CD8-positive, alpha-beta memory T cell (primary cell): ENCODE measurements around the gene PTK6. TPM values are rescaled to one million over a fixed set of nuclear protein-coding genes. Genes with fewer than 3 reads are reported as not detected.

Experiments
- CTCF ChIA-PET: fragments of 350-600 bp; sonication (Branson Sonifier 250); formaldehyde crosslinking; loops from one replicate; lab custom pipeline; 2021; ENCODE audit warnings: antibody characterized with exemption; lab: Charles Lee
- POLR2A ChIA-PET: fragments of 350-600 bp; sonication (Branson Sonifier 250); formaldehyde crosslinking; loops from one replicate; lab custom pipeline; 2021; ENCODE audit warnings: antibody characterized with exemption; lab: Charles Lee
- DNase-seq, 5 donors: peaks; one replicate each; pipeline versions ENCODE4 v3.0.0 to v3.0.0-alpha.2; 2020 to 2022; ENCODE audit warnings: mixed read lengths in 1 of 5
- H3K27ac ChIP-seq: one replicate; pipeline ENCODE4 v1.7.0; 2013; ENCODE audit warnings: low read depth, mild to moderate bottlenecking, low read length, moderate library complexity
- H3K27me3 ChIP-seq: 2 replicates; pipeline ENCODE4 v1.7.0; 2013; ENCODE audit warnings: low read length, mild to moderate bottlenecking; ENCODE audit not compliant: insufficient read depth, poor library complexity, severe bottlenecking
- H3K36me3 ChIP-seq: 2 replicates; pipeline ENCODE4 v1.7.0; 2013; ENCODE audit warnings: mild to moderate bottlenecking, low read length, moderate library complexity; ENCODE audit not compliant: insufficient read depth
- H3K4me1 ChIP-seq: 2 replicates; pipeline ENCODE4 v1.7.0; 2013; ENCODE audit warnings: mild to moderate bottlenecking, low read length, moderate library complexity; ENCODE audit not compliant: insufficient read depth
- H3K4me3 ChIP-seq: 2 replicates; pipeline ENCODE4 v1.7.0; 2013; ENCODE audit warnings: mild to moderate bottlenecking, low read length
- H3K9me3 ChIP-seq: 2 replicates; pipeline ENCODE4 v1.7.0; 2013; ENCODE audit warnings: mild to moderate bottlenecking, low read length
- H3K27ac Mint-ChIP-seq, 8 donors: one replicate each; pipeline ENCODE4 v1.8.0; 2020 to 2021; ENCODE audit warnings: mixed read lengths in 8 of 8, mild to moderate bottlenecking in 6 of 8, inconsistent platforms in 3 of 8, moderate library complexity in 3 of 8
- H3K27me3 Mint-ChIP-seq, 2 donors: one replicate each; pipeline ENCODE4 v1.8.0; 2020 to 2021; ENCODE audit warnings: mixed read lengths in 2 of 2, mild to moderate bottlenecking in 1 of 2, moderate library complexity in 1 of 2
- H3K36me3 Mint-ChIP-seq, 3 donors: one replicate each; pipeline ENCODE4 v1.8.0; 2020 to 2021; ENCODE audit warnings: mixed read lengths in 3 of 3, inconsistent platforms in 1 of 3, mild to moderate bottlenecking in 1 of 3
- H3K4me1 Mint-ChIP-seq, 3 donors: one replicate each; pipeline ENCODE4 v1.8.0; 2020 to 2021; ENCODE audit warnings: mixed read lengths in 3 of 3, inconsistent platforms in 1 of 3, mild to moderate bottlenecking in 1 of 3
- H3K4me3 Mint-ChIP-seq, 7 donors: one replicate each; pipeline ENCODE4 v1.8.0; 2020 to 2021; ENCODE audit warnings: mixed read lengths in 7 of 7, mild to moderate bottlenecking in 6 of 7, moderate library complexity in 4 of 7, inconsistent platforms in 2 of 7
- H3K9me3 Mint-ChIP-seq, 5 donors: one replicate each; pipeline ENCODE4 v1.8.0; 2020 to 2022; ENCODE audit warnings: mixed read lengths in 5 of 5, mild to moderate bottlenecking in 3 of 5, moderate library complexity in 2 of 5, inconsistent platforms in 1 of 5
- polyA plus RNA-seq: library from polyadenylated mRNA; unstranded; fragments of 300-500 nt; fragmentation: Illumina TruSeq; gene quantifications from one replicate; pipeline ENCODE4 v1.2.3, GENCODE V29; 2021
- total RNA-seq, 2 experiments: library from RNA; stranded (reverse); gene quantifications; one replicate each; pipeline ENCODE4 v1.2.3, GENCODE V29; 2021

The PTK6 gene
- total and polyA plus RNA-seq, 3 experiments from 2014 or later, result 0.16 to 0.31 (median 0.18) TPM

DNA sequence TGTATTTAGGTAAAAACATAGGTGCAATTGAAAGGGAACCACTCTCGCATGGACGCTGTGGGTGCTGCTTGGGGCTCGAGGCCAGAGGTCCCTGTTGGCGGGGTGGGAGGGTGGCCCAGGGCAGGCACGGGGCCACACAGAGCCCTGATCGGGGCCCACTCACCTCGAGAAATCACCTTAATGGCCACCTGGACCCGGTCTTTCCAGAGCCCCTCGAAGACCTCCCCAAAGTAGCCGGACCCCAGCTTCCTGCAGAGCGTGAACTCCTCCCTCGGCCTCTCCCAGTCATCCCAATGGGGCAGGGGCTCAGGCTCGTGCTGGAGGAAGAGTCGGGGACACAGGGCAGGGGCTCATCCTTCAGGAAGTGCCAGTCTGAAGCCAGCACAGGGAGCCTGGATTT is 3.8 kb downstream of the PTK6 start:
- no peaks in the 10 kb centered on the region for H3K9me3 Mint-ChIP-seq
- H3K27me3 Mint-ChIP-seq, result peaks cover 0 to 1% of the 10 kb centered on the region in 2 donors
- H3K36me3 Mint-ChIP-seq, result peaks cover 0 to 1% (median 0%) of the 10 kb centered on the region in 3 donors
- CTCF ChIA-PET, result no interaction called here
- Histone ChIP-seq H3K4me1 (peaks cover 16% of the 10 kb centered on the region), H3K36me3 (no peaks in the 10 kb centered on the region), H3K9me3 (no peaks in the 10 kb centered on the region), H3K27me3 (no peaks in the 10 kb centered on the region), H3K27ac (no peak overlapping the region), H3K4me3 (no peak overlapping the region)
- H3K4me1 Mint-ChIP-seq, result peaks cover 3 to 14% (median 5%) of the 10 kb centered on the region in 3 donors
- H3K4me3 Mint-ChIP-seq, result no peak overlapping the region
- no peak for DNase-seq
- POLR2A ChIA-PET, result interaction anchor here (0.7 kb wide), 1 partner anchor 266 kb away, joined by 3 read pairs; no protein-coding TSS in a partner anchor
- no peak overlapping the region for H3K27ac Mint-ChIP-seq

DNA sequence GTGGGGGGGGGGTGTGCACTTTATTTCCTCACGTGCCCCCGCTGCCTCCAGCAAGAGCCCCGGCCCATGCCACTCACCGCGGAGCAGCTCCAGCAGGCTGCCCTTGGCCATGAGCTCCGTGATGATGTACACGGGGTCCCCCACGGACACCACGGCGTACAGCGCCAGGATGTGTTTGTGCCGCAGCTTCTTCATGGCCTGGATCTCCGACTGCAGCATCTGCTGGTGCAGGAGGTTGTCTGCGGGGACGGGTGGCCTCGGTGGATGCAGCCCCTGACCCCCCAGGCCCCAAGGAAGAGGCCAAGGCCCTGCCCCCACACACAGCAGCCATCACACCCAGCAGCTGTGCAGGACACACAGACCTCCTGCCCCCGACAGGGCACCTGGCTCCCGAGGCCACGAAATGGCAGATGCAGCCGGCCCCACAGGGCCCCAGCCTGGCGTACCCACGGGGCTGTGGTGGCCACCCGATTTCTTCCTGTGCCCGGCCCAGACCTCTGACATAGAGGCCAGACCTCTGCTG is 4.7 kb downstream of the PTK6 start:
- Mint-ChIP-seq H3K27ac (peak overlapping the region in 2 of 8 donors; percentile 24 to 25), H3K36me3 (peaks cover 0 to 1% (median 0%) of the 10 kb centered on the region in 3 donors), H3K9me3 (no peaks in the 10 kb centered on the region), H3K4me3 (no peak overlapping the region), H3K4me1 (peaks cover 2 to 10% (median 5%) of the 10 kb centered on the region in 3 donors), H3K27me3 (peaks cover 0 to 1% of the 10 kb centered on the region in 2 donors)
- Histone ChIP-seq H3K4me1 (peaks cover 12% of the 10 kb centered on the region), H3K27me3 (no peaks in the 10 kb centered on the region), H3K4me3 (no peak overlapping the region), H3K36me3 (no peaks in the 10 kb centered on the region), H3K27ac (no peak overlapping the region), H3K9me3 (no peaks in the 10 kb centered on the region)
- peak in 1 of 5 donors; percentile 49 for DNase-seq
- CTCF ChIA-PET, result interaction anchor here (0.8 kb wide), 1 partner anchor 10 kb away, joined by 3 read pairs; no protein-coding TSS in a partner anchor
- POLR2A ChIA-PET, result no interaction called here

GRCh38 chr20:63531686-63532448 is 5.3 kb downstream of the PTK6 start:
- Mint-ChIP-seq H3K9me3 (no peaks in the 10 kb centered on the region), H3K27me3 (peaks cover 0 to 1% of the 10 kb centered on the region in 2 donors), H3K4me1 (peaks cover under 1 to 6% (median 5%) of the 10 kb centered on the region in 3 donors), H3K4me3 (peak overlapping the region in 1 of 7 donors; percentile 5), H3K27ac (peak overlapping the region in 2 of 8 donors; percentile 14 to 25), H3K36me3 (peaks cover 0 to 1% (median 0%) of the 10 kb centered on the region in 3 donors)
- H3K4me3 ChIP-seq, result no peak overlapping the region
- POLR2A ChIA-PET, result interaction anchor here (0.6 to 1.6 kb wide), 2 partner anchors 11 to 54 kb away, joined by 4 to 6 read pairs; no protein-coding TSS in a partner anchor
- no peaks in the 10 kb centered on the region for H3K27me3 ChIP-seq
- no peak overlapping the region for H3K27ac ChIP-seq
- peaks cover 5% of the 10 kb centered on the region for H3K4me1 ChIP-seq
- CTCF ChIA-PET, result interaction anchor here (0.8 kb wide), 1 partner anchor 9 kb away, joined by 3 read pairs; no protein-coding TSS in a partner anchor
- H3K9me3 ChIP-seq, result no peaks in the 10 kb centered on the region
- no peak for DNase-seq
- no peaks in the 10 kb centered on the region for H3K36me3 ChIP-seq

- Mint-ChIP-seq H3K4me3 (no peak overlapping the region), H3K36me3 (peaks cover 0 to 1% (median 0%) of the 10 kb centered on the region in 3 donors), H3K27ac (no peak overlapping the region)
These were observed 6.4 kb downstream of the PTK6 start for GRCh38 chr20:63530788-63531160.

GRCh38 chr20:63529861-63530787 is 7.1 kb downstream of the PTK6 start:
- no peaks in the 10 kb centered on the region for H3K9me3 ChIP-seq
- H3K36me3 ChIP-seq, result no peaks in the 10 kb centered on the region
- no peaks in the 10 kb centered on the region for H3K9me3 Mint-ChIP-seq
- H3K27me3 ChIP-seq, result no peaks in the 10 kb centered on the region
- H3K27ac ChIP-seq, result no peak overlapping the region
- ChIA-PET CTCF (interaction anchor here (1.1 to 1.7 kb wide), 2 partner anchors 7 to 8 kb away, joined by 3 to 4 read pairs; partner anchors contain the start of gene PTK6), POLR2A (interaction anchor here (1.3 to 1.7 kb wide), 2 partner anchors 8 to 9 kb away, joined by 3 to 8 read pairs; partner anchors contain the start of gene PPDPF)
- no peak overlapping the region for H3K4me3 Mint-ChIP-seq
- peaks cover 0 to 1% of the 10 kb centered on the region in 2 donors for H3K27me3 Mint-ChIP-seq
- peaks cover 0 to 5% (median 4%) of the 10 kb centered on the region in 3 donors for H3K4me1 Mint-ChIP-seq
- H3K36me3 Mint-ChIP-seq, result peaks cover 0 to 1% (median 0%) of the 10 kb centered on the region in 3 donors
- DNase-seq, result peak in 1 of 5 donors; percentile 46
- no peak overlapping the region for H3K4me3 ChIP-seq
- H3K4me1 ChIP-seq, result no peaks in the 10 kb centered on the region
- no peak overlapping the region for H3K27ac Mint-ChIP-seq

More at GRCh38 chr20:63530788-63531160, 6.4 kb downstream of the PTK6 start:
- Histone ChIP-seq H3K4me3 (no peak overlapping the region), H3K4me1 (no peaks in the 10 kb centered on the region), H3K9me3 (no peaks in the 10 kb centered on the region), H3K27me3 (no peaks in the 10 kb centered on the region), H3K27ac (no peak overlapping the region), H3K36me3 (no peaks in the 10 kb centered on the region)
- Mint-ChIP-seq H3K27me3 (peaks cover 0 to 1% of the 10 kb centered on the region in 2 donors), H3K9me3 (no peaks in the 10 kb centered on the region), H3K4me1 (peaks cover 0 to 5% (median 4%) of the 10 kb centered on the region in 3 donors)
- ChIA-PET POLR2A (interaction anchor here (1.6 kb wide), 1 partner anchor 10 kb away, joined by 6 read pairs; no protein-coding TSS in a partner anchor), CTCF (interaction anchor here (1.1 kb wide), 1 partner anchor 9 kb away, joined by 3 read pairs; no protein-coding TSS in a partner anchor)
- DNase-seq, result no peak

DNA sequence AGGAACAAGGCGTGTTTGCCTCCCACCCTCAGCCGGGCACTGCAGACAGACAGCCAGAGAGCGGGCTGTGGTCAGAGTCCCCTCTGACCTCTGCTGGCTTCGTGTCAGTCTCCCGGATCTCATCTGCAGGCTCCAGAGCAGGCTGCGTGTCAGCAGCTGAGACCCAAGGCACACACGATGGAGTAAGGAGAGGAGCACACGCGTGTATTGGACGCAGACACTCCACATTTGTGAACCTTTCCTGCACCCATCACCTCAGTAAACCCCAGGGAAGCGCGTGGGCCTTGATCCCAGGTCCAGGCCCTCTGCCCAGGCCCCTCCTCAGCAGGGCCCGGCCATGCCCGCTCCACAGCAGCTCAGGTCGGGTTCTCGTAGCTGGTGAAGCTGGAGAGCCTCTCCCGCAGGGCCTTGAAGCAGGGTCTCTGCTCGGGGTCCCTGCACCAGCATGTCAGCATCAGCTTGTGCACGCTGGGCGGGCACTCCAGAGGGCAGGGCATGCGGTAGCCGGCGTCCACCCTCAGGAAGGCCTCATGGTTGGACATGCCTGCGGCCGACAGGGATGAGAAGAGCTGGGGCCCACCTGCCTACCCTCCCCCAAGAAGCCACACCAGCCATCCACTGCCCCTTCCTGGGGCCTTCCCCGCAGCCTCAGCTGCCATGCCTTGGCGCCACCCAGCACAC is 7.9 kb downstream of the PTK6 start:
- peaks cover 0 to 3% (median 1%) of the 10 kb centered on the region in 3 donors for H3K36me3 Mint-ChIP-seq
- Histone ChIP-seq H3K9me3 (no peaks in the 10 kb centered on the region), H3K27ac (no peak overlapping the region), H3K4me3 (no peak overlapping the region), H3K27me3 (no peaks in the 10 kb centered on the region), H3K36me3 (no peaks in the 10 kb centered on the region), H3K4me1 (no peaks in the 10 kb centered on the region)
- peak in 1 of 5 donors; percentile 43 for DNase-seq
- H3K27ac Mint-ChIP-seq, result no peak overlapping the region
- peaks cover 0 to 11% (median 5%) of the 10 kb centered on the region in 3 donors for H3K4me1 Mint-ChIP-seq
- ChIA-PET POLR2A (interaction anchor here (1.3 to 1.7 kb wide), 2 partner anchors 8 kb away, joined by 3 to 8 read pairs; partner anchors contain the start of gene PPDPF), CTCF (interaction anchor here (1.2 to 1.7 kb wide), 2 partner anchors 8 to 336 kb away, joined by 3 to 4 read pairs; partner anchors contain the start of genes PTK6 and TPD52L2)
- peaks cover 0 to 1% of the 10 kb centered on the region in 2 donors for H3K27me3 Mint-ChIP-seq
- H3K9me3 Mint-ChIP-seq, result no peaks in the 10 kb centered on the region
- H3K4me3 Mint-ChIP-seq, result no peak overlapping the region
